GM13976 (cell line): ENCODE results near the gene SLC8A3.

ENCODE experiments used
- DNase-seq: peaks from one replicate; pipeline ENCODE4 v3.0.0; 2012; ENCODE audit warnings: low spot score
- CTCF ChIP-seq: IDR thresholded peaks from 2 replicates; pipeline ENCODE4 v1.5.1; 2012; ENCODE audit warnings: borderline replicate concordance, mild to moderate bottlenecking; ENCODE audit not compliant: insufficient read depth; ENCODE audit errors: extremely low read depth, missing control alignments, control extremely low read depth
- in situ Hi-C: fragments of 300-500 bp; cut with MboI; formaldehyde crosslinking; loops from one replicate; pipeline ENCODE4 v1.12.0; 2022; ENCODE audit warnings: low sequenced_read_pairs, mixed read lengths, inconsistent platforms; ENCODE audit not compliant: unreplicated experiment

Gene SLC8A3

DNA sequence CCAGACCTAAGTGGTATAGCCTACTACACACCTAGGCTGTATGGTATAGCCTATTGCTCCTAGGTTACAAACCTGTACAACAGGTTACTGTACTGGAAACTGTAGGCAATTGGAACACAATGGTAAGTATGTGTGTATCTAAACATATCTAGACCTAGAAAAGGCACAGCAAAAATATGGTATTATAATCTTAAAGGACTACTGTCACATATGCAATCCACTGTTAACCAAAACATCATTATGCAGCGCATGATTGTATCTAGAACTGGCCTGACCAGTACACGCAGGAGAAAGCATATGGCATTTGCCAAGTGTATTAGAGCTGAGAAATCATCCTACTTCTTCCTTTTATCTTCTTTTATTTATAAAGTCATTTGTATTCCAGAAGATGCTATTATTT, 75.5 kb downstream of the SLC8A3 start:
- no peak for TF ChIP-seq CTCF
- DNase-seq, result no peak
- in situ Hi-C loops, result no loop called here

- no peak for TF ChIP-seq CTCF
- DNase-seq, result no peak
- in situ Hi-C loops, result no loop called here
These were observed 80.3 kb downstream of the SLC8A3 start for GRCh38 chr14:70108419-70108818.

DNA sequence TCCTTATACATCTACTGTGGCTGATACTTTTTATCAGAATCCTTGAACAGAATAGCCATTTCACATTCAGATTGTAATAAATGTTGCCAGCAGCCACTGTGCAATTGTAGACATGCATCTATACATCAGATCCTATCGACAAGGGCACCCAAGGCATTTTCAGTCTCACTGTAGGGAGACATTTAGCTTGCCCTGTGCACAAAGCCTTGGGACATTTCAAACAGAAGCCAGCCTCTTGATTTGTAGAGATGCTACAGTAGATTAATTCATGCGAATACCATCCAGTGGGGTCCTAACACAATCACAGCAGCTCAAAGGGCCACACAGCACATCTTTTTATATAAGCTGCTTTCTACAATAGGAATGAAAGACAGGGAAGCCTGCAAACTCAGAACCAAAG, 81.4 kb downstream of the SLC8A3 start:
- no peak for TF ChIP-seq CTCF
- in situ Hi-C loops, result no loop called here
- DNase-seq, result no peak

- in situ Hi-C loops, result no loop called here
- DNase-seq, result no peak
- no peak for TF ChIP-seq CTCF
These were observed 88.7 kb downstream of the SLC8A3 start for GRCh38 chr14:70100071-70100470.

DNA sequence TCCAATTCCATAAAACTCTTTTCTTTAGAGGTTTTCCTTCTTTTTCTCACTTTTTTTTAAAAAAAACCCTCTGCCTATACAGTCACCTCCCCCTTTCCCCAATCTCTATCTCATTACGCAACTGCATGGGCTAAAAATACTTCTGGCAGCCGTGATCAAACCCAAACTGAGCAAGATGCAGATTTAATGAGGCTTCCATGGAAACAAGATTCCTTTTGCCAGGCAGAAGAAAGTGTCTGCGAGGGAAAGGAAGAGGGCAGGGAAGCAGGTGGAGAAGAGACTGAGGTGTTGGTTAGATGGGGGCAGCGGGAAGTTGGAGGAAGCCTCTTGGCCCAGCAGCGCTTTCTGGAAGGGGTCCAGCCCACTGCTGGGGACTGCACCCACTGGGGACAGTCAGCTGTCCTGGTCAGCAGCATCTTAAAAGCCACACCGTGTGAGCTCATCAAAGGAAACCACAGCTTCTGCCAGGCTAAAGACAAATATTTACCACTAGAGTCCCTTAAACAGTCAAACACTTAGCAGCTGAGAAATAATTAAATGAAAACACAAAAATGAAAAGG, 90.4 kb downstream of the SLC8A3 start:
- no peak for TF ChIP-seq CTCF
- no peak for DNase-seq
- in situ Hi-C loops, result no loop called here

- DNase-seq, result no peak
- in situ Hi-C loops, result no loop called here
- TF ChIP-seq CTCF, result no peak
These were observed 91.0 kb downstream of the SLC8A3 start for GRCh38 chr14:70097576-70098249.
